ENCODE measurements around the gene CCL13. TPM values are rescaled to one million over a fixed set of nuclear protein-coding genes. Genes with fewer than 3 reads are reported as not detected.

CCL13 gene
- polyA plus RNA-seq, 2 of the 4 experiments (the other 2 are of a cell fraction) = not detected

DNA sequence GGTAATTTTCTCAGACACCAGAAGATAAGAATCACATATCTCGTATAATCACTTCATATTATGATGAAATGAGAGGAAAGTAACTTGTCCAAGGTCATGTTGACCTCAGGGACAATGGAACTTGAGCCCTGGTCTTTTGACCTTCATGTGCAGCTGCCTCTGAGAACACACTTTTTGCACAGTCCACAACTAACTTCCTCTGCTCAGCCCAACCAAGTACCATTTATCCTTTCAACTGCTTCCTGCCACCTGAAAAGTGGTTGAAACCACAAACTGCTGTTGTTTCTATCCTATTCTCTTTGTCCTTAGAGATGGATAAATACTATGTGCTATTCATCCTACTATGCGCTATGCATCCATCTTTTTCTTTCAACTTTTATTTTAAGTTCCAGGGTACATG, 9.1 kb downstream of the CCL13 start:
- ChIA-PET POLR2A (no interaction called here), CTCF (interaction anchor here (1.2 to 18.3 kb wide), 2 partner anchors 11 to 163 kb away, joined by 3 to 571 read pairs; no protein-coding TSS in a partner anchor)
- Histone ChIP-seq H3K4me3 (no peak overlapping the region), H3K9me3 (no peaks in the 10 kb centered on the region), H3K4me1 (no peaks in the 10 kb centered on the region), H3K27ac (no peak overlapping the region), H3K4me2 (no peak overlapping the region)
- TF ChIP-seq JUN (IDR thresholded peaks at IDR 0.05) (no peak), EP300 (IDR thresholded peaks at IDR 0.05) (no peak), SMC3 (IDR thresholded peaks at IDR 0.05) (no peak), CEBPB (IDR thresholded peaks at IDR 0.05) (no peak), FOXS1 (CRISPR knock-in tag; IDR thresholded peaks at IDR 0.05) (no peak), TP53 (CRISPR knock-in tag; IDR thresholded peaks at IDR 0.05) (no peak), RCOR1 (IDR thresholded peaks at IDR 0.05; ENCODE audit: low read depth, low read length) (no peak), TFCP2L1 (CRISPR knock-in tag; IDR thresholded peaks at IDR 0.05) (no peak), POLR2A (IDR thresholded peaks at IDR 0.05; ENCODE audit: low read length) (no peak), RAD21 (conservative IDR thresholded peaks at IDR 0.05 in 1 of 2, IDR thresholded peaks at IDR 0.05 in 1 of 2) (no peak), BCL3 (IDR thresholded peaks at IDR 0.05) (no peak), EHF (CRISPR knock-in tag; IDR thresholded peaks at IDR 0.05) (no peak), ZC3H11A (IDR thresholded peaks at IDR 0.05) (no peak), CBX8 (IDR thresholded peaks at IDR 0.05) (no peak), HOXB5 (CRISPR knock-in tag; IDR thresholded peaks at IDR 0.05) (no peak), GATA3 (IDR thresholded peaks at IDR 0.05; ENCODE audit: borderline replicate concordance) (no peak), EHMT2 (IDR thresholded peaks at IDR 0.05; ENCODE audit: low read depth) (no peak), MAFK (IDR thresholded peaks at IDR 0.05; ENCODE audit: partially characterized antibody) (no peak)
- TF ChIP-seq, protein P1, sequence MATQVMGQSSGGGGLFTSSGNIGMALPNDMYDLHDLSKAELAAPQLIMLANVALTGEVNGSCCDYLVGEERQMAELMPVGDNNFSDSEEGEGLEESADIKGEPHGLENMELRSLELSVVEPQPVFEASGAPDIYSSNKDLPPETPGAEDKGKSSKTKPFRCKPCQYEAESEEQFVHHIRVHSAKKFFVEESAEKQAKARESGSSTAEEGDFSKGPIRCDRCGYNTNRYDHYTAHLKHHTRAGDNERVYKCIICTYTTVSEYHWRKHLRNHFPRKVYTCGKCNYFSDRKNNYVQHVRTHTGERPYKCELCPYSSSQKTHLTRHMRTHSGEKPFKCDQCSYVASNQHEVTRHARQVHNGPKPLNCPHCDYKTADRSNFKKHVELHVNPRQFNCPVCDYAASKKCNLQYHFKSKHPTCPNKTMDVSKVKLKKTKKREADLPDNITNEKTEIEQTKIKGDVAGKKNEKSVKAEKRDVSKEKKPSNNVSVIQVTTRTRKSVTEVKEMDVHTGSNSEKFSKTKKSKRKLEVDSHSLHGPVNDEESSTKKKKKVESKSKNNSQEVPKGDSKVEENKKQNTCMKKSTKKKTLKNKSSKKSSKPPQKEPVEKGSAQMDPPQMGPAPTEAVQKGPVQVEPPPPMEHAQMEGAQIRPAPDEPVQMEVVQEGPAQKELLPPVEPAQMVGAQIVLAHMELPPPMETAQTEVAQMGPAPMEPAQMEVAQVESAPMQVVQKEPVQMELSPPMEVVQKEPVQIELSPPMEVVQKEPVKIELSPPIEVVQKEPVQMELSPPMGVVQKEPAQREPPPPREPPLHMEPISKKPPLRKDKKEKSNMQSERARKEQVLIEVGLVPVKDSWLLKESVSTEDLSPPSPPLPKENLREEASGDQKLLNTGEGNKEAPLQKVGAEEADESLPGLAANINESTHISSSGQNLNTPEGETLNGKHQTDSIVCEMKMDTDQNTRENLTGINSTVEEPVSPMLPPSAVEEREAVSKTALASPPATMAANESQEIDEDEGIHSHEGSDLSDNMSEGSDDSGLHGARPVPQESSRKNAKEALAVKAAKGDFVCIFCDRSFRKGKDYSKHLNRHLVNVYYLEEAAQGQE (IDR thresholded peaks at IDR 0.05) = no peak
- no peak for ATAC-seq
- FAIRE-seq = no peak
- DNase-seq (ENCODE audit: low read depth in 1 of 2, low spot score in 1 of 2) = no peak
- WGBS (ENCODE audit: missing lambda C conversion rate) = 46% methylated on average over 2 of the region's 2 CpGs

- Histone ChIP-seq H3K4me3 (no peak overlapping the region), H3K9me3 (no peaks in the 10 kb centered on the region), H3K27ac (no peak overlapping the region), H3K4me2 (no peak overlapping the region), H3K4me1 (no peaks in the 10 kb centered on the region)
- ChIA-PET POLR2A (no interaction called here), CTCF (interaction anchor here (1.4 to 18.3 kb wide), 3 partner anchors 11 to 586 kb away, joined by 6 to 571 read pairs (median 8); no protein-coding TSS in a partner anchor)
- 0% methylated on average over 1 of the region's 1 CpG for WGBS (ENCODE audit: missing lambda C conversion rate)
- FAIRE-seq = no peak
- DNase-seq (ENCODE audit: low read depth in 1 of 2, low spot score in 1 of 2) = no peak
- ATAC-seq = no peak
- TF ChIP-seq RCOR1 (IDR thresholded peaks at IDR 0.05; ENCODE audit: low read depth, low read length) (no peak), RNF2 (IDR thresholded peaks at IDR 0.05; ENCODE audit: borderline replicate concordance, low read depth) (no peak), FOSB (CRISPR knock-in tag; IDR thresholded peaks at IDR 0.05) (no peak), RFX5 (IDR thresholded peaks at IDR 0.05) (no peak), RAD21 (conservative IDR thresholded peaks at IDR 0.05 in 1 of 2, IDR thresholded peaks at IDR 0.05 in 1 of 2) (no peak), TFCP2L1 (CRISPR knock-in tag; IDR thresholded peaks at IDR 0.05) (no peak), EHF (CRISPR knock-in tag; IDR thresholded peaks at IDR 0.05) (no peak), HEYL (CRISPR knock-in tag; IDR thresholded peaks at IDR 0.05) (no peak), MAZ (IDR thresholded peaks at IDR 0.05; ENCODE audit: borderline replicate concordance, low read depth, low read length) (no peak), HOXB5 (CRISPR knock-in tag; IDR thresholded peaks at IDR 0.05) (no peak), GATA3 (IDR thresholded peaks at IDR 0.05; ENCODE audit: borderline replicate concordance) (no peak), NFE2L2 (conservative IDR thresholded peaks at IDR 0.05; ENCODE audit: low read length) (no peak), SMC3 (IDR thresholded peaks at IDR 0.05) (no peak), HDAC2 (IDR thresholded peaks at IDR 0.05) (no peak)
- TF ChIP-seq, protein P1 (IDR thresholded peaks at IDR 0.05) = no peak
- TF ChIP-seq, protein P2, sequence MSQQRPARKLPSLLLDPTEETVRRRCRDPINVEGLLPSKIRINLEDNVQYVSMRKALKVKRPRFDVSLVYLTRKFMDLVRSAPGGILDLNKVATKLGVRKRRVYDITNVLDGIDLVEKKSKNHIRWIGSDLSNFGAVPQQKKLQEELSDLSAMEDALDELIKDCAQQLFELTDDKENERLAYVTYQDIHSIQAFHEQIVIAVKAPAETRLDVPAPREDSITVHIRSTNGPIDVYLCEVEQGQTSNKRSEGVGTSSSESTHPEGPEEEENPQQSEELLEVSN (IDR thresholded peaks at IDR 0.05; ENCODE audit: borderline replicate concordance, low read depth) = no peak
- TF ChIP-seq, protein P3, sequence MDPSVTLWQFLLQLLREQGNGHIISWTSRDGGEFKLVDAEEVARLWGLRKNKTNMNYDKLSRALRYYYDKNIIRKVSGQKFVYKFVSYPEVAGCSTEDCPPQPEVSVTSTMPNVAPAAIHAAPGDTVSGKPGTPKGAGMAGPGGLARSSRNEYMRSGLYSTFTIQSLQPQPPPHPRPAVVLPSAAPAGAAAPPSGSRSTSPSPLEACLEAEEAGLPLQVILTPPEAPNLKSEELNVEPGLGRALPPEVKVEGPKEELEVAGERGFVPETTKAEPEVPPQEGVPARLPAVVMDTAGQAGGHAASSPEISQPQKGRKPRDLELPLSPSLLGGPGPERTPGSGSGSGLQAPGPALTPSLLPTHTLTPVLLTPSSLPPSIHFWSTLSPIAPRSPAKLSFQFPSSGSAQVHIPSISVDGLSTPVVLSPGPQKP (IDR thresholded peaks at IDR 0.05; ENCODE audit: low read depth, low read length) = no peak
- TF ChIP-seq, protein P4, sequence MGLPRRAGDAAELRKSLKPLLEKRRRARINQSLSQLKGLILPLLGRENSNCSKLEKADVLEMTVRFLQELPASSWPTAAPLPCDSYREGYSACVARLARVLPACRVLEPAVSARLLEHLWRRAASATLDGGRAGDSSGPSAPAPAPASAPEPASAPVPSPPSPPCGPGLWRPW (IDR thresholded peaks at IDR 0.05) = no peak
These were observed 9.7 kb downstream of the CCL13 start for GRCh38 chr17:34366010-34366409.
